ENCODE data around the gene PKD1. TPM values are rescaled to one million over a fixed set of nuclear protein-coding genes. Genes with fewer than 3 reads are reported as not detected.

The PKD1 gene
- total RNA-seq, 4 donors from 2014 or later, result 181 to 492 (median 352) TPM

GRCh38 chr16:2170587-2171435, 35.1 kb upstream of the PKD1 start:
- H3K4me1 ChIP-seq, result peaks cover 0 to 9% (median 0%) of the 10 kb centered on the region in 3 donors
- peak; percentile 2 for ATAC-seq
- peak overlapping the region in 3 of 4 donors; percentile 45 to 70 (median 53) for H3K27ac ChIP-seq

GRCh38 chr16:2170080-2170479, 34.4 kb upstream of the PKD1 start:
- ATAC-seq, result peak; percentile 62
- H3K36me3 ChIP-seq, result peaks cover 0 to 95% of the 10 kb centered on the region in 2 donors
- H3K4me3 ChIP-seq, result peak overlapping the region in 1 of 2 donors; percentile 44
- no peaks in the 10 kb centered on the region for H3K27me3 ChIP-seq
- WGBS, 2 donors (ENCODE audit: low coverage in 1 of 2), result no CpG with 5 or more reads among the region's 18 CpGs
- no peaks in the 10 kb centered on the region for H3K9me3 ChIP-seq
- H3K27ac ChIP-seq, result peak overlapping the region in 3 of 4 donors; percentile 45 to 70 (median 55)
- H3K4me1 ChIP-seq, result peaks cover 0 to 9% (median 0%) of the 10 kb centered on the region in 3 donors
- TF ChIP-seq EP300 (IDR thresholded peaks at IDR 0.05), result no peak
- peak; percentile 8 to 12 for TF ChIP-seq POLR2A (IDR thresholded peaks at IDR 0.05)

More at GRCh38 chr16:2170587-2171435, 35.1 kb upstream of the PKD1 start:
- no peaks in the 10 kb centered on the region for H3K27me3 ChIP-seq
- TF ChIP-seq EP300 (IDR thresholded peaks at IDR 0.05) (no peak), POLR2A (IDR thresholded peaks at IDR 0.05) (peak in 1 of 2 donors; percentile 1), POLR2AphosphoS5 (IDR thresholded peaks at IDR 0.05) (no peak)
- TF ChIP-seq, protein P1, sequence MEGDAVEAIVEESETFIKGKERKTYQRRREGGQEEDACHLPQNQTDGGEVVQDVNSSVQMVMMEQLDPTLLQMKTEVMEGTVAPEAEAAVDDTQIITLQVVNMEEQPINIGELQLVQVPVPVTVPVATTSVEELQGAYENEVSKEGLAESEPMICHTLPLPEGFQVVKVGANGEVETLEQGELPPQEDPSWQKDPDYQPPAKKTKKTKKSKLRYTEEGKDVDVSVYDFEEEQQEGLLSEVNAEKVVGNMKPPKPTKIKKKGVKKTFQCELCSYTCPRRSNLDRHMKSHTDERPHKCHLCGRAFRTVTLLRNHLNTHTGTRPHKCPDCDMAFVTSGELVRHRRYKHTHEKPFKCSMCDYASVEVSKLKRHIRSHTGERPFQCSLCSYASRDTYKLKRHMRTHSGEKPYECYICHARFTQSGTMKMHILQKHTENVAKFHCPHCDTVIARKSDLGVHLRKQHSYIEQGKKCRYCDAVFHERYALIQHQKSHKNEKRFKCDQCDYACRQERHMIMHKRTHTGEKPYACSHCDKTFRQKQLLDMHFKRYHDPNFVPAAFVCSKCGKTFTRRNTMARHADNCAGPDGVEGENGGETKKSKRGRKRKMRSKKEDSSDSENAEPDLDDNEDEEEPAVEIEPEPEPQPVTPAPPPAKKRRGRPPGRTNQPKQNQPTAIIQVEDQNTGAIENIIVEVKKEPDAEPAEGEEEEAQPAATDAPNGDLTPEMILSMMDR (IDR thresholded peaks at IDR 0.05), result no peak
- H3K9me3 ChIP-seq, result no peaks in the 10 kb centered on the region
- H3K36me3 ChIP-seq, result peaks cover 0 to 100% of the 10 kb centered on the region in 2 donors
- H3K4me3 ChIP-seq, result peak overlapping the region in 1 of 2 donors; percentile 44
- WGBS, 2 donors (ENCODE audit: low coverage in 1 of 2), result 100% methylated on average over 1 of the region's 47 CpGs; no CpG with 5 or more reads in 1 of the 2 donors

- no peaks in the 10 kb centered on the region for H3K9me3 ChIP-seq
These were observed 31.5 kb upstream of the PKD1 start for GRCh38 chr16:2167068-2167638.

DNA sequence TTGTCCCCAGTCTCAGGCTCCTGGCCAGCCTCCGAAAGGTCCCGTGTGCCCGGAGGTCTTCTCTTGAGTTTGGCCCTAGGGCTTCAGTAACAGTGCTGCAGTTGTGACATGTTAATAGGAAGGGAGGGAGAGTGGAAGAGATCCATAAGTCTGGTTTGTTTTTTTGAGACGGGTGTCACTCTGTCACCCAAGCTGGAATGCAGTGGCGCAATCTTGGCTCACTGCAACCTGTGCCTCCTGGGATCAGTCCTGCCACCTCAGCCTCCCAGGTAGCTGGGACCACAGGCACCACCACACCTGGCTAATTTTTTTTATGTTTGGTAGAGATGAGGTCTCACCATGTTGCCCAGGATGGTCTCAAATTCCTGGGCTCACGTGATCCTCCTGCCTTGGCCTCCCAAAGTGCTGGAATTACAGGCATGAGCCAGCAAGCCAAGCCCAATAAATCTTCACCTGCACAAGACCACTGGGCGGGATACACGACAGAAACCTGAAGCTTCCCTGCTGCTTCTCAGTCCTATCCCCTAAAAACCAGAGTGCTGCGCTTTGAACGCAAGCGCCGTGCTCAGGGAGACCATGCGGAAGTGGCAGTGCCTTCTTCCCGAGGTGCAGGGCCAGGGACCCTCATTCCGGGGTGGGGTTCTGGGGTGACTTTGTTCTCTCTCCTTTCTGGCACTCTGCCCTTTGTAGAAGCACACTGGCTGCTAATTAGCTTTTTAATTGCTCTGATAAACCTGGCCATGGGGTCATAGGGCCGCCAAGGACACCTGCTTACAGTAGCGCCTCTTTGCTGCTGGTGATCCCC, 30.8 kb upstream of the PKD1 start:
- no peaks in the 10 kb centered on the region for H3K9me3 ChIP-seq
- 81 to 100% methylated on average over 1 to 3 of the region's 17 CpGs for WGBS, 2 donors (ENCODE audit: low coverage in 1 of 2)
- H3K4me3 ChIP-seq, result no peak overlapping the region
- TF ChIP-seq EP300 (IDR thresholded peaks at IDR 0.05), result no peak
- no peak for TF ChIP-seq POLR2A (IDR thresholded peaks at IDR 0.05)
- no peak for TF ChIP-seq POLR2AphosphoS5 (IDR thresholded peaks at IDR 0.05)
- TF ChIP-seq, protein P1 (IDR thresholded peaks at IDR 0.05), result no peak
- peaks cover 0 to 32% (median 8%) of the 10 kb centered on the region in 3 donors for H3K4me1 ChIP-seq
- peaks cover 0 to 69% of the 10 kb centered on the region in 2 donors for H3K36me3 ChIP-seq
- H3K27ac ChIP-seq, result no peak overlapping the region
- no peak for ATAC-seq
- H3K27me3 ChIP-seq, result no peaks in the 10 kb centered on the region

More at GRCh38 chr16:2167068-2167638, 31.5 kb upstream of the PKD1 start:
- Histone ChIP-seq H3K36me3 (peaks cover 0 to 76% of the 10 kb centered on the region in 2 donors), H3K4me3 (no peak overlapping the region), H3K27me3 (no peaks in the 10 kb centered on the region), H3K27ac (no peak overlapping the region), H3K4me1 (peaks cover 0 to 25% (median 3%) of the 10 kb centered on the region in 3 donors)
- no peak for TF ChIP-seq POLR2A (IDR thresholded peaks at IDR 0.05)
- TF ChIP-seq, protein P1 (IDR thresholded peaks at IDR 0.05), result no peak
- TF ChIP-seq EP300 (IDR thresholded peaks at IDR 0.05), result no peak
- TF ChIP-seq POLR2AphosphoS5 (IDR thresholded peaks at IDR 0.05), result no peak
- no peak for ATAC-seq
- 80% methylated on average over 1 of the region's 18 CpGs; no CpG with 5 or more reads in 1 of the 2 donors for WGBS, 2 donors (ENCODE audit: low coverage in 1 of 2)

DNA sequence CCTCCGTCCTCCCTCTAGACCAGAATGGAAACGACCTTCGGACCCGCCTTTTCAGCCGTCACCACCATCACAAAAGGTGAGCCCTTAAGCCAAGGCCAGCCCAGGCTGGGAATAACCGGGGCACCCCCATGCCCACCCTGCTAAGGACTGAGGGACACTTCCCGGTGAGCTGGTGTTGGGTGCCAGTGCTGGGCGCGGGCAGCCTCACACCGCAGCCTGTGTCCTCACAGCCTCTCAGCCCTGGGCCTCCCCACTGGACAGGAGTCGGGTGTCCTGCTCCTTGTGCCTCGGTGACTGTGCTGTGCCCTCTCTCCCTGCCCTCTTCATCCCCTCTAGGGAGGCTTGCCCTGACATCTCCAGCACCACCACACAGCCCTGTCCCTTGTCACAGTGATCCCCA, 30.2 kb upstream of the PKD1 start:
- no peaks in the 10 kb centered on the region for H3K27me3 ChIP-seq
- H3K4me3 ChIP-seq, result no peak overlapping the region
- no peak for ATAC-seq
- TF ChIP-seq, protein P1 (IDR thresholded peaks at IDR 0.05), result no peak
- TF ChIP-seq POLR2AphosphoS5 (IDR thresholded peaks at IDR 0.05) (no peak), POLR2A (IDR thresholded peaks at IDR 0.05) (no peak), EP300 (IDR thresholded peaks at IDR 0.05) (no peak)
- peaks cover 0 to 63% of the 10 kb centered on the region in 2 donors for H3K36me3 ChIP-seq
- no peak overlapping the region for H3K27ac ChIP-seq
- peaks cover 0 to 38% (median 8%) of the 10 kb centered on the region in 3 donors for H3K4me1 ChIP-seq
- H3K9me3 ChIP-seq, result no peaks in the 10 kb centered on the region
- 100% methylated on average over 2 of the region's 12 CpGs; no CpG with 5 or more reads in 1 of the 2 donors for WGBS, 2 donors (ENCODE audit: low coverage in 1 of 2)
